Esophagus muscularis mucosa (tissue), 4 donors: ENCODE data around the gene C22orf15. TPM values are rescaled to one million over a fixed set of nuclear protein-coding genes. Genes with fewer than 3 reads are reported as not detected.

ENCODE experiments used
- DNase-seq: peaks from one replicate; pipeline ENCODE4 v3.0.0-alpha.2; 2017; ENCODE audit errors: extremely low spot score
- H3K27ac ChIP-seq, 4 donors: fragments of 200-600 bp; sonication (generic); replicated peaks in 1 of 4; 1 replicate in 3 of 4; 2 replicates in 1 of 4; pipeline ENCODE4 v1.5.1; 2016 to 2019; ENCODE audit warnings: mild to moderate bottlenecking in 1 of 4
- H3K27me3 ChIP-seq, 4 donors: fragments of 200-600 bp; sonication (generic); one replicate each; pipeline versions ENCODE4 v1.5.1 to v1.6.0; 2016 to 2019
- H3K36me3 ChIP-seq, 4 donors: fragments of 200-600 bp; sonication (generic); one replicate each; pipeline ENCODE4 v1.5.1; 2016 to 2019
- H3K4me1 ChIP-seq, 4 donors: fragments of 200-600 bp; sonication (generic); one replicate each; pipeline ENCODE4 v1.5.1; 2016 to 2019
- H3K4me3 ChIP-seq, 4 donors: fragments of 200-600 bp; sonication (generic); 1 replicate in 2 of 4; 2 replicates in 2 of 4; pipeline ENCODE4 v1.5.1; 2016 to 2019; ENCODE audit warnings: mild to moderate bottlenecking in 4 of 4, moderate library complexity in 1 of 4
- H3K9me3 ChIP-seq, 4 donors: fragments of 200-600 bp; sonication (generic); 1 replicate in 3 of 4; 2 replicates in 1 of 4; pipeline ENCODE4 v1.5.1; 2016 to 2019
- EP300 ChIP-seq: sonication (generic); formaldehyde crosslinking; IDR thresholded peaks from one replicate; pipeline ENCODE4 v1.6.1; 2017; ENCODE audit warnings: antibody characterized with exemption
- POLR2A ChIP-seq: fragments of 450-650 bp; IDR thresholded peaks from one replicate; pipeline ENCODE4 v1.6.1; 2017; ENCODE audit warnings: antibody characterized with exemption, moderate library complexity, mild to moderate bottlenecking, low read depth
- POLR2AphosphoS5 ChIP-seq, 2 donors: sonication (generic); formaldehyde crosslinking; IDR thresholded peaks; one replicate each; pipeline ENCODE4 v1.6.1; 2017; ENCODE audit warnings: antibody characterized with exemption in 2 of 2
- WGBS: methylation state at CpG from one replicate; pipeline ENCODE4 v1.1.5; 2018; 5-methylcytosine and 5-hydroxymethylcytosine counted together
- intact Hi-C: fragments of 100-400 bp; cut with DNase I; formaldehyde crosslinking; loops from one replicate; pipeline ENCODE4 v1.15.1; 2023
- total RNA-seq, 4 donors: library from RNA; depleted of rRNA; stranded (reverse); fragments of >200 nt; gene quantifications; one replicate each; pipeline versions ENCODE4 v1.1.0 to v1.2.1, GENCODE V29; 2016
- TF ChIP-seq, protein P1 (sequence below), 3 experiments: fragments of 200-600 bp in 2 of 3; fragments of 450-650 bp in 1 of 3; sonication (generic) in 2 of 3; IDR thresholded peaks; one replicate each; pipeline ENCODE4 v1.5.1; 2017 to 2019; ENCODE audit warnings: antibody characterized with exemption in 3 of 3, mild to moderate bottlenecking in 2 of 3, moderate library complexity in 1 of 3

Gene C22orf15
- total RNA-seq, 4 donors from 2014 or later = 0.58 TPM; not detected in 3

DNA sequence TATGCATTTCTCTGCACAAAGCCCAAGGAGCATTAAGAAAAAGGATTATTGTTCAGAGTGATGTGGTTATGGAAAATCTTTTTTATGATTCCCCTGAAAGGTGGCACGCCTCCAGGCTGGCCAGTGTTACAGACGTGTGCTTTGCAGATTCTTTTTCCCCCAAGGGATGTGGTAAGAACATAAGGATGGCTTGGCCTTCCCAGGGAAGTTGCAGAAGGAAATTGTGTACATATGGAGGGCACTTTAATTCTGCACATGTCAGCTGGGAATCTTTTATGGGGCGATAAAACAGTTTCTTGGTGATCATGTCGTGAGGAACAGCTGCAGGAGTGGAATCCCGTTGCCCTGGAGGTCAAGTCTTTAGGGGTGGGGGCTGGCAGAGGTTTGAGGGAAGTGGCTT, 33.7 kb downstream of the C22orf15 start:
- DNase-seq = no peak
- intact Hi-C loops = loop anchor here (5.0 kb wide), 1 partner anchor 36 kb away; no protein-coding TSS in a partner anchor
- 73% methylated on average over 5 of the region's 5 CpGs for WGBS
- Histone ChIP-seq H3K4me1 (peaks cover under 1 to 12% (median 5%) of the 10 kb centered on the region in 4 donors), H3K27me3 (no peaks in the 10 kb centered on the region), H3K27ac (no peak overlapping the region), H3K4me3 (no peak overlapping the region), H3K9me3 (no peaks in the 10 kb centered on the region), H3K36me3 (peaks cover 53 to 92% (median 89%) of the 10 kb centered on the region in 4 donors)
- TF ChIP-seq POLR2AphosphoS5 (IDR thresholded peaks at IDR 0.05) (no peak), POLR2A (no peak), EP300 (no peak)
- TF ChIP-seq, protein P1, sequence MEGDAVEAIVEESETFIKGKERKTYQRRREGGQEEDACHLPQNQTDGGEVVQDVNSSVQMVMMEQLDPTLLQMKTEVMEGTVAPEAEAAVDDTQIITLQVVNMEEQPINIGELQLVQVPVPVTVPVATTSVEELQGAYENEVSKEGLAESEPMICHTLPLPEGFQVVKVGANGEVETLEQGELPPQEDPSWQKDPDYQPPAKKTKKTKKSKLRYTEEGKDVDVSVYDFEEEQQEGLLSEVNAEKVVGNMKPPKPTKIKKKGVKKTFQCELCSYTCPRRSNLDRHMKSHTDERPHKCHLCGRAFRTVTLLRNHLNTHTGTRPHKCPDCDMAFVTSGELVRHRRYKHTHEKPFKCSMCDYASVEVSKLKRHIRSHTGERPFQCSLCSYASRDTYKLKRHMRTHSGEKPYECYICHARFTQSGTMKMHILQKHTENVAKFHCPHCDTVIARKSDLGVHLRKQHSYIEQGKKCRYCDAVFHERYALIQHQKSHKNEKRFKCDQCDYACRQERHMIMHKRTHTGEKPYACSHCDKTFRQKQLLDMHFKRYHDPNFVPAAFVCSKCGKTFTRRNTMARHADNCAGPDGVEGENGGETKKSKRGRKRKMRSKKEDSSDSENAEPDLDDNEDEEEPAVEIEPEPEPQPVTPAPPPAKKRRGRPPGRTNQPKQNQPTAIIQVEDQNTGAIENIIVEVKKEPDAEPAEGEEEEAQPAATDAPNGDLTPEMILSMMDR (IDR thresholded peaks at IDR 0.05) = no peak

DNA sequence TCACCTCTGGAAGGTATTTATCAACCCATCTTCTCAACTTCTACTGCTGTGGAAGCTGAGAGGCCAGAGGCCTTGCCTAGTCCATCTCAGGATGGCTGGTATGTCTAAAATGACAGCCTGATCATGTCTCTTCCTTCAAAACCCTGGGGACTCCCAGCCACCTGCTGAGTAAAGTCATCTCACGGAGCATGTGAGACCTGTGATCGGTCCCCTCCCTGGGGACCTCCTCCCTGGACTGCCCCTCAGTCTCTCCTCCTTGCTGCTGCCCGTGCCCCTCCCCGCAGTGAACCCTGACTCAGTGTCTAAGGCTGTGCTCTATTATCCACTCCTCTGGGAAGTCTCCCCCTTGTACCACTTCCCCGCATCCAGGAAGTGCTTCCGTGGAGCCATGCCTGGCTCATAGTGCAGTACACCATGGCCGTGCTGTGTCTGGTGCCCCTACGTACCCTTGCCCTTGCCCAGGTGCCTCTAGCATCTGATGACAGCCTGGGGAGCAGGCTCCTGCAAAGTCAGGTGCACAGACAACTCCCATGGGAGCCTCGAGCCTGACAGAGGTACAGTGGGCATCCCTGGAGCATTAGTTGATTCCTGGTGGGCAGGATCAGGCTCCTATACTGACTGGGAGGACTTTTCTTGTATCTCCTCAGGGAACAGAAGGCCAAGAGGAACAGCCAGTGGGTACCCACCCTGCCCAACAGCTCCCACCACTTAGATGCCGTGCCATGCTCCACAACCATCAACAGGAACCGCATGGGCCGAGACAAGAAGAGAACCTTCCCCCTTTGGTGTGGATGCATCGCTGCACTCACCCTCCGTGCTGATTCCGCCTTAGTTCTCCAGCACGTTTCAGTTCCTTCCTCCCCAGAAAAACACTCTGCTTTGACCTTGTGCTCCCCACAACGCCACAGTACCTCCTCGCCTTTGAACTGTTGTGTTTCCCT, 37.8 kb downstream of the C22orf15 start:
- H3K36me3 ChIP-seq = peaks cover 67 to 93% (median 91%) of the 10 kb centered on the region in 4 donors

DNA sequence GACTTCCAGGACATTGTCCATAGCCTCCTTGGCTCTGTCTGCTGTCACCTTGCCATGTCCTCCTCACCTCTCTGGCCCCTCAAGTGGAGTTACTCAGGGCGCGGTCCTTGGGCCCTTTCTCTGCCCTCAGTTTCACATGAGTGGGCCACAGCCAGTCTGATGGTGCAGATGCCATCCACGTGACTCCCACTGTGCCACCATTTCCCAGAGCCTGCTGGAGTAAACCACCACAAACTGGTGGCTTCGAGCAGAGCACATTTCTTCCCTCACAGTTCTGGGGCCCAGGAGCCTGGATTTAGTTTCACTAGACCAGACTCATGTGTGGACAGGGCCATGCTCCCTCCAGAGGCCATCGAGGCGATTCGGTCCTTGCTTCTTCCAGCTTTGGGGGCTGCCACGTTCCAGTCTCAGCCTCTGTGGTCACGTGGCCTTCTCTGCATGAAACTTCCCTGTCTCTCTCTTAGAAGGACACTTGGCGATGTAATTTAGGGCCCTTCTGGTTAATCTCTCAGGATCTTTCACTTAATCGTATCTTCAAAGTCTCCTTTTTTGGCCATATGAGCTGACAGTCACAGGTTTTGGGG, 38.5 kb downstream of the C22orf15 start:
- TF ChIP-seq POLR2AphosphoS5 (IDR thresholded peaks at IDR 0.05) (no peak), POLR2A (no peak), EP300 (no peak)
- TF ChIP-seq, protein P1 (IDR thresholded peaks at IDR 0.05) = no peak
- DNase-seq = no peak
- peaks cover 66 to 93% (median 91%) of the 10 kb centered on the region in 4 donors for H3K36me3 ChIP-seq
- H3K4me1 ChIP-seq = no peaks in the 10 kb centered on the region
- H3K9me3 ChIP-seq = no peaks in the 10 kb centered on the region
- H3K27ac ChIP-seq = no peak overlapping the region
- H3K4me3 ChIP-seq = no peak overlapping the region
- intact Hi-C loops = no loop called here
- WGBS = 87% methylated on average over 11 of the region's 11 CpGs
- H3K27me3 ChIP-seq = no peaks in the 10 kb centered on the region

More for the DNA sequence above, 37.8 kb downstream of the C22orf15 start:
- Histone ChIP-seq H3K9me3 (no peaks in the 10 kb centered on the region), H3K4me1 (no peaks in the 10 kb centered on the region), H3K4me3 (no peak overlapping the region), H3K27me3 (no peaks in the 10 kb centered on the region), H3K27ac (no peak overlapping the region)
- TF ChIP-seq EP300 = no peak
- TF ChIP-seq POLR2AphosphoS5 (IDR thresholded peaks at IDR 0.05) = no peak
- no peak for TF ChIP-seq POLR2A
- TF ChIP-seq, protein P1 (IDR thresholded peaks at IDR 0.05) = no peak
- intact Hi-C loops = no loop called here
- WGBS = 94% methylated on average over 14 of the region's 18 CpGs
- no peak for DNase-seq

DNA sequence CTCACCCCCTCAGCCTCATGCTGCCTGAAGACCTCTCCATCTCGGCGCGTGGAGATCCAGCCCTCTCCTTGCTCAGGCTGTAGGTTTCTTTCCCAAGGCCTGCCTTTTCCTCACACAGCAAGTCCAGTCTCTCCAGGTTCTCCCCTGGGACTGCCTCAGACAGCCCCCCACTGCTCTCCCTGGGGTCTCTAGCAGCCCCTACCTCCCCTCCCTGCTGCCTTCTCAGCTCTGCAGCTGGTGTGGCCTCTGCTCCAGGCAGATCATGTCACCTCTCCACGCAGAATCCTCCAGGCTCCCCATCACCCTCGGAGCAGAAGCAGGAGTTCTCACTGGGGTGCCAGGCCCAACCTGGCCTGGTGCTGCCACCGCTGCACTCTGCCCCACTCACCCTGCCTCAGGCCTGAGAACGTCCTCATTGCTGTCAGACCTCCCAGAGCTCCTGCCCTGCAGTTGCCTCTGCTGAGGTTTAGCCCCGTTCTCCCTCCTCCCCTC, 39.1 kb downstream of the C22orf15 start:
- DNase-seq = no peak

More for the DNA sequence above, 39.1 kb downstream of the C22orf15 start:
- no peaks in the 10 kb centered on the region for H3K4me1 ChIP-seq
- H3K27ac ChIP-seq = no peak overlapping the region
- TF ChIP-seq, protein P1 (IDR thresholded peaks at IDR 0.05) = no peak
- TF ChIP-seq POLR2A = no peak
- TF ChIP-seq POLR2AphosphoS5 (IDR thresholded peaks at IDR 0.05) = no peak
- no peak for TF ChIP-seq EP300
- WGBS = 91% methylated on average over 8 of the region's 8 CpGs
- H3K4me3 ChIP-seq = no peak overlapping the region
- H3K27me3 ChIP-seq = no peaks in the 10 kb centered on the region
- intact Hi-C loops = no loop called here
- H3K9me3 ChIP-seq = no peaks in the 10 kb centered on the region
- peaks cover 61 to 95% (median 92%) of the 10 kb centered on the region in 4 donors for H3K36me3 ChIP-seq
